RWPE2 (cell line): ENCODE measurements around the gene SLMAP.

Source experiments
- ATAC-seq: fragments of 200-7000 bp; cut with Tn5 transposase; 3 replicates; pipeline ENCODE4 v1.9.1; 2021; ENCODE audit warnings: low read depth
- DNase-seq: peaks from one replicate; pipeline ENCODE4 v3.0.0-alpha.2; 2020; ENCODE audit warnings: low spot score
- H3K27ac ChIP-seq: fragments of 450-650 bp; 2 replicates; pipeline ENCODE4 v1.5.1; 2017; ENCODE audit warnings: mild to moderate bottlenecking; ENCODE audit not compliant: poor library complexity, severe bottlenecking
- H3K27me3 ChIP-seq: fragments of 250-450 bp; sonication (Bioruptor Pico); 2 replicates; pipeline ENCODE4 v1.5.1; 2021; ENCODE audit warnings: mild to moderate bottlenecking, moderate library complexity; ENCODE audit not compliant: insufficient read depth, poor library complexity, severe bottlenecking
- H3K36me3 ChIP-seq: fragments of 250-450 bp; sonication (Bioruptor Pico); 2 replicates; pipeline ENCODE4 v1.5.1; 2020; ENCODE audit warnings: low read depth, mild to moderate bottlenecking, moderate library complexity
- H3K4me1 ChIP-seq: fragments of 250-450 bp; sonication (Bioruptor Pico); 2 replicates; pipeline ENCODE4 v1.5.1; 2021; ENCODE audit warnings: mild to moderate bottlenecking, moderate library complexity; ENCODE audit not compliant: insufficient read depth, poor library complexity, severe bottlenecking
- H3K4me3 ChIP-seq: fragments of 250-450 bp; sonication (Bioruptor Pico); 2 replicates; pipeline ENCODE4 v1.5.1; 2021; ENCODE audit warnings: mild to moderate bottlenecking, moderate library complexity; ENCODE audit not compliant: severe bottlenecking
- H3K9me3 ChIP-seq: fragments of 250-450 bp; sonication (Bioruptor Pico); 2 replicates; pipeline ENCODE4 v1.5.1; 2021; ENCODE audit warnings: mild to moderate bottlenecking, moderate library complexity; ENCODE audit not compliant: severe bottlenecking
- TF ChIP-seq, protein P1 (sequence below): fragments of 450-650 bp; IDR thresholded peaks from one replicate; pipeline ENCODE4 v1.5.1; 2017; ENCODE audit warnings: mild to moderate bottlenecking, moderate library complexity; ENCODE audit not compliant: poor library complexity, severe bottlenecking

Gene SLMAP

GRCh38 chr3:57949344-57949743, 193.2 kb downstream of the SLMAP start:
- Histone ChIP-seq H3K27me3 (no peaks in the 10 kb centered on the region), H3K4me3 (no peak overlapping the region), H3K4me1 (peaks cover 27% of the 10 kb centered on the region), H3K27ac (peak overlapping the region; percentile 68), H3K9me3 (no peaks in the 10 kb centered on the region), H3K36me3 (no peaks in the 10 kb centered on the region)
- DNase-seq (no peak), ATAC-seq (no peak; the same call in 2 of the 3 replicates)
- TF ChIP-seq, protein P1, sequence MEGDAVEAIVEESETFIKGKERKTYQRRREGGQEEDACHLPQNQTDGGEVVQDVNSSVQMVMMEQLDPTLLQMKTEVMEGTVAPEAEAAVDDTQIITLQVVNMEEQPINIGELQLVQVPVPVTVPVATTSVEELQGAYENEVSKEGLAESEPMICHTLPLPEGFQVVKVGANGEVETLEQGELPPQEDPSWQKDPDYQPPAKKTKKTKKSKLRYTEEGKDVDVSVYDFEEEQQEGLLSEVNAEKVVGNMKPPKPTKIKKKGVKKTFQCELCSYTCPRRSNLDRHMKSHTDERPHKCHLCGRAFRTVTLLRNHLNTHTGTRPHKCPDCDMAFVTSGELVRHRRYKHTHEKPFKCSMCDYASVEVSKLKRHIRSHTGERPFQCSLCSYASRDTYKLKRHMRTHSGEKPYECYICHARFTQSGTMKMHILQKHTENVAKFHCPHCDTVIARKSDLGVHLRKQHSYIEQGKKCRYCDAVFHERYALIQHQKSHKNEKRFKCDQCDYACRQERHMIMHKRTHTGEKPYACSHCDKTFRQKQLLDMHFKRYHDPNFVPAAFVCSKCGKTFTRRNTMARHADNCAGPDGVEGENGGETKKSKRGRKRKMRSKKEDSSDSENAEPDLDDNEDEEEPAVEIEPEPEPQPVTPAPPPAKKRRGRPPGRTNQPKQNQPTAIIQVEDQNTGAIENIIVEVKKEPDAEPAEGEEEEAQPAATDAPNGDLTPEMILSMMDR, result no peak

DNA sequence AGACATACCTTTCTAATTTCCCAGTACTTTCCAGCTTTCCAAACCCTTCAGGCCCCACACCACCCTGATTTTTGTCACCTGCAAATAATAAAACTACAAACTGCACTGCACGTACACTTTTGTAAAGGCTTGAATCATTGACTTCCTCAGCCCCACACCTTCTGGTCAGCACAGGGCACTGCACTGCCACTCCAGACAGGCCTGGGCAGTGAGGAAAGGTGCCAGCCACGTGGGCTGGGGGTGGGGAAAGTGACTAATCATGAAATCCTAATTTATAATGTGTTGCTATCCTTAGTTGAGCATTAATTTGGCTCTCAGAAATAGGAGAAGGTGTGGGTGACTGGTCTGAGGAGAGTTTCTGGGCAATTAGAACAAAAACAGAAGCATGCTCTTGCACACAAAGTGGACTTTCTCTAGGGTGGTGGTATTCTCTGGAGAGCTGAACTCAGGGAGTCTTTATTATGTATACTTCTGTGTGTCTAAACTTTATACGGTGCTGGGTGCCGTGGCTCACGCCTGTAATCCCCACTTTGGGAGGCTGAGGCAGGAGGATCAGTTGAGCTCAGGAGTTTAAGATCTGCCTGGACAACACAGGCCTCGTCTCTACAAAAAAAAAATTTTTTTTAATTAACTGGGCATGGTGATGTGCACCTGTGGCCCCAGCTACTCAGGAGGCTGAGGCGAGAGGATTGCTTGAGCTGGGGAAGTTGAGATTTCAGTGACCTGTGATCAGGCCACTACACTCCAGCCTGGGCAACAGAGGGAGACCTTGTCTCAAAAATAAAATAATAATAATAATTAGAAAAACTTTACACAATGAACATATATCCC, 193.9 kb downstream of the SLMAP start:
- no peaks in the 10 kb centered on the region for H3K36me3 ChIP-seq
- no peak overlapping the region for H3K4me3 ChIP-seq
- no peaks in the 10 kb centered on the region for H3K9me3 ChIP-seq
- DNase-seq (no peak), ATAC-seq (peak; percentile 80)
- no peaks in the 10 kb centered on the region for H3K27me3 ChIP-seq
- TF ChIP-seq, protein P1, result peak; percentile 40
- peaks cover 27% of the 10 kb centered on the region for H3K4me1 ChIP-seq
- peak overlapping the region; percentile 68 for H3K27ac ChIP-seq

DNA sequence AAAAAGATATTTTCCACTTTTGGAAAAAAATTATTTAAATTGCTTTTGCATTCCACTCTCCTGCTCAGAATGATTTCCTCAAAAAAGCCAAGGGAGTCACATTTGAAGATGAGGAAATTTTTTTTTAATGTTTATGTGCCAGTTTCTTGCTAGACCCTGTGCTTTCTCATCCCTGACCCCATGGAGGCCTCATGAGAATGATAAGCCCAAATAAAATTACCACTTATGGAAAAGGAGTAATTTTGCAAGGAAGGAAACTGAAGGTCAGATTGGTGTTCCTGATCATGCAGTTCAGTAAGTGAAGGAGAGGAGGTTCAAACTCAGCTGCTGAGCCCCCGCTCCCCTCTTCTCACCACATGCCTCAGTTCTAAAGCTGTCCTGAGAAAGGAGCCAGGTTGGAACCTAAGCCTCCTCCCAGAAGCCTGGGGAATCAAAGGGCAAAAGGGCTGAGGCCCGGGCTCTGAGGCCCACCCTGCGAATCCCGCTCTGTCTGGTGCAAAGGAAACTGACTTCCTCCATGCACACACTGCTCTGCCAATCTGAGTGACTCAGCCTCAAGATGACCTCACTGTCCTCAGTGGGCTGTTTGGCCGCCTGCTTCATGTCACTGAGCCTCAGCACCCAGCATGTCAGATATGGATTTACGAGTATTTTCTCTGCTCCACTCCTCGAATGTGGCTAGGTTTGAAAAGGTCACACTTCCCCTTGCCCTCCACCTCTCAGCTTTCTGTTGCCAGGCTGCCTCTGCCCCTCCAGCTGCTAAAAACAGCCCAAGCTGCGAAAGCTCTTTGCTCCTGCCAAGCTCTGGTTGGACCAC, 195.2 kb downstream of the SLMAP start:
- Histone ChIP-seq H3K4me1 (peaks cover 28% of the 10 kb centered on the region), H3K27ac (peak overlapping the region; percentile 68), H3K27me3 (no peaks in the 10 kb centered on the region), H3K36me3 (no peaks in the 10 kb centered on the region), H3K4me3 (no peak overlapping the region), H3K9me3 (no peaks in the 10 kb centered on the region)
- ATAC-seq (peak; percentile 67), DNase-seq (no peak)
- TF ChIP-seq, protein P1, result no peak

DNA sequence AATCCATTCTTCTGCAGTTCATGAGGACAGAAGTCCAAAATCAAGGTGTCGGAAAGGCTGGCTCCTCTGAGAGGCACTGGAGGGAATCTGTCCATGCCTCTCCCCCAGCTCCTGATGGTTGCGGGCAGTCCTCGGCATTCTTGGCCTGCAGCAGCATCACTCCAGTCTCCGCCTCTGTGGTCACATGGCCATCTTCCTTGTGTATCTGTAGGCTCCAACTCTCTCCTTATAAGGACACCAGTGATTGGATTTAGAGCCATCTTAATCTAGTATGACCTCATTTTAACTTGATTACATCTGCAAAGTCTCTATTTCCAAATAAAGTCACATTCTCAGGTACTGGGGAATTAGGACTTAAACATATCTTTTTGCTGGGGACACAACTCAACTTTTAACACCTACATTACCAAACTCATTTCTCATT, 196.1 kb downstream of the SLMAP start:
- ATAC-seq, result peak; percentile 16; the same call in 1 of the 3 replicates
- DNase-seq, result no peak
- H3K27me3 ChIP-seq, result no peaks in the 10 kb centered on the region

More for the DNA sequence above, 196.1 kb downstream of the SLMAP start:
- TF ChIP-seq, protein P1, result no peak
- Histone ChIP-seq H3K36me3 (no peaks in the 10 kb centered on the region), H3K27ac (peak overlapping the region; percentile 68), H3K4me1 (peaks cover 37% of the 10 kb centered on the region), H3K9me3 (no peaks in the 10 kb centered on the region), H3K4me3 (no peak overlapping the region)
